DOHH2 (cell line): ENCODE results near the gene EXD3.

Experiments used
- H3F3A ChIP-seq: fragments of 200-600 bp; sonication (generic), shearing (Covaris generic); 2 replicates; pipeline ENCODE4 v1.6.0; 2016; ENCODE audit warnings: antibody characterized with exemption, mild to moderate bottlenecking; ENCODE audit not compliant: control insufficient read depth, insufficient read depth
- H3K27ac ChIP-seq: fragments of 200-600 bp; sonication (generic); 2 replicates; pipeline ENCODE4 v1.5.1; 2014; ENCODE audit warnings: low read depth, mild to moderate bottlenecking, low read length, moderate library complexity
- H3K27me3 ChIP-seq: fragments of 200-600 bp; sonication (generic); 2 replicates; pipeline ENCODE4 v1.6.1; 2014; ENCODE audit warnings: mild to moderate bottlenecking, low read length, mixed read lengths; ENCODE audit not compliant: control insufficient read depth
- H3K36me3 ChIP-seq: fragments of 200-600 bp; sonication (generic); 2 replicates; pipeline ENCODE4 v1.6.1; 2014; ENCODE audit warnings: mild to moderate bottlenecking, low read length, moderate library complexity, mixed read lengths; ENCODE audit not compliant: control insufficient read depth
- H3K4me1 ChIP-seq: fragments of 200-600 bp; sonication (generic); 2 replicates; pipeline ENCODE4 v1.6.1; 2014; ENCODE audit warnings: mild to moderate bottlenecking, low read length, mixed read lengths; ENCODE audit not compliant: control insufficient read depth
- H3K4me2 ChIP-seq: fragments of 200-600 bp; sonication (generic); 2 replicates; pipeline ENCODE4 v1.6.0; 2014; ENCODE audit warnings: mild to moderate bottlenecking, low read length, moderate library complexity
- H3K4me3 ChIP-seq: fragments of 200-600 bp; sonication (generic); 2 replicates; pipeline ENCODE4 v1.5.1; 2014; ENCODE audit warnings: mild to moderate bottlenecking, low read length, mixed read lengths
- H3K79me2 ChIP-seq: fragments of 200-600 bp; sonication (generic); 2 replicates; pipeline ENCODE4 v1.6.1; 2014; ENCODE audit warnings: mild to moderate bottlenecking, low read length, mixed read lengths; ENCODE audit not compliant: control insufficient read depth
- H3K9me2 ChIP-seq: fragments of 200-600 bp; sonication (generic); replicated peaks from 2 replicates; pipeline ENCODE4 v1.6.1; 2014; ENCODE audit warnings: mild to moderate bottlenecking, low read length, mixed read lengths; ENCODE audit not compliant: control insufficient read depth
- H3K9me3 ChIP-seq: fragments of 200-600 bp; sonication (generic); 2 replicates; pipeline ENCODE4 v1.6.1; 2014; ENCODE audit warnings: antibody characterized with exemption, low read length, mixed read lengths; ENCODE audit not compliant: control insufficient read depth, insufficient read depth
- H4K20me1 ChIP-seq: fragments of 200-600 bp; sonication (generic); 2 replicates; pipeline ENCODE4 v1.6.0; 2014; ENCODE audit warnings: low read depth, mild to moderate bottlenecking, antibody characterized with exemption, low read length, moderate library complexity; ENCODE audit not compliant: control insufficient read depth, insufficient read depth
- CTCF ChIP-seq: fragments of 200-600 bp; sonication (generic); IDR thresholded peaks from one replicate; pipeline ENCODE4 v1.5.1; 2014; ENCODE audit warnings: antibody characterized with exemption, mild to moderate bottlenecking, low read depth, low read length; ENCODE audit not compliant: poor library complexity, severe bottlenecking
- EZH2phosphoT487 ChIP-seq: fragments of 200-600 bp; sonication (generic); IDR thresholded peaks from 2 replicates; pipeline ENCODE4 v1.6.1; 2017; ENCODE audit warnings: borderline replicate concordance, mild to moderate bottlenecking, antibody characterized with exemption, low read length, moderate library complexity, mixed read lengths

The EXD3 gene

GRCh38 chr9:137326445-137327065 is 96.4 kb downstream of the EXD3 start:
- Histone ChIP-seq H3K27me3 (peaks cover 5% of the 10 kb centered on the region), H4K20me1 (no peaks in the 10 kb centered on the region), H3K36me3 (no peaks in the 10 kb centered on the region), H3K4me2 (peak overlapping the region; percentile 62), H3K4me1 (peaks cover 20% of the 10 kb centered on the region), H3K9me2 (no peaks in the 10 kb centered on the region), H3K9me3 (no peaks in the 10 kb centered on the region), H3K4me3 (peak overlapping the region; percentile 59), H3K27ac (peak overlapping the region; percentile 58), H3K79me2 (no peaks in the 10 kb centered on the region), H3F3A (peaks cover 9% of the 10 kb centered on the region)
- no peak for TF ChIP-seq CTCF
- no peak for TF ChIP-seq EZH2phosphoT487

GRCh38 chr9:137325799-137326198 is 97.2 kb downstream of the EXD3 start:
- Histone ChIP-seq H3K4me2 (peak overlapping the region; percentile 62), H3K36me3 (no peaks in the 10 kb centered on the region), H4K20me1 (no peaks in the 10 kb centered on the region), H3K9me2 (no peaks in the 10 kb centered on the region), H3F3A (peaks cover 9% of the 10 kb centered on the region), H3K4me1 (peaks cover 28% of the 10 kb centered on the region), H3K4me3 (peak overlapping the region; percentile 59), H3K79me2 (no peaks in the 10 kb centered on the region), H3K27ac (peak overlapping the region; percentile 58), H3K9me3 (no peaks in the 10 kb centered on the region), H3K27me3 (peaks cover 5% of the 10 kb centered on the region)
- TF ChIP-seq CTCF (no peak), EZH2phosphoT487 (no peak)

- H3K9me3 ChIP-seq = no peaks in the 10 kb centered on the region
- H4K20me1 ChIP-seq = no peaks in the 10 kb centered on the region
- no peaks in the 10 kb centered on the region for H3K36me3 ChIP-seq
- peaks cover 9% of the 10 kb centered on the region for H3F3A ChIP-seq
- peaks cover 5% of the 10 kb centered on the region for H3K27me3 ChIP-seq
- H3K4me2 ChIP-seq = no peak overlapping the region
- H3K79me2 ChIP-seq = no peaks in the 10 kb centered on the region
- no peak for TF ChIP-seq EZH2phosphoT487
- no peak for TF ChIP-seq CTCF
- peaks cover 34% of the 10 kb centered on the region for H3K4me1 ChIP-seq
- H3K27ac ChIP-seq = no peak overlapping the region
- no peaks in the 10 kb centered on the region for H3K9me2 ChIP-seq
- H3K4me3 ChIP-seq = no peak overlapping the region
Measured at GRCh38 chr9:137325124-137325523, 97.8 kb downstream of the EXD3 start.
